SHP77 treated with DMSO at 0.1 percent for 48 hours (cell line): ENCODE results near the gene GPR31.
"Not testable (repeated sequence)": the region's sequence is repeated elsewhere in the genome, so short reads cannot be mapped to it uniquely, and the experiment has no call there.

Experiments used
- DNase-seq: peaks from one replicate; lab custom pipeline; 2025; lab: John Stamatoyannopoulos, UW

The GPR31 gene, protein sequence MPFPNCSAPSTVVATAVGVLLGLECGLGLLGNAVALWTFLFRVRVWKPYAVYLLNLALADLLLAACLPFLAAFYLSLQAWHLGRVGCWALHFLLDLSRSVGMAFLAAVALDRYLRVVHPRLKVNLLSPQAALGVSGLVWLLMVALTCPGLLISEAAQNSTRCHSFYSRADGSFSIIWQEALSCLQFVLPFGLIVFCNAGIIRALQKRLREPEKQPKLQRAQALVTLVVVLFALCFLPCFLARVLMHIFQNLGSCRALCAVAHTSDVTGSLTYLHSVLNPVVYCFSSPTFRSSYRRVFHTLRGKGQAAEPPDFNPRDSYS

DNA sequence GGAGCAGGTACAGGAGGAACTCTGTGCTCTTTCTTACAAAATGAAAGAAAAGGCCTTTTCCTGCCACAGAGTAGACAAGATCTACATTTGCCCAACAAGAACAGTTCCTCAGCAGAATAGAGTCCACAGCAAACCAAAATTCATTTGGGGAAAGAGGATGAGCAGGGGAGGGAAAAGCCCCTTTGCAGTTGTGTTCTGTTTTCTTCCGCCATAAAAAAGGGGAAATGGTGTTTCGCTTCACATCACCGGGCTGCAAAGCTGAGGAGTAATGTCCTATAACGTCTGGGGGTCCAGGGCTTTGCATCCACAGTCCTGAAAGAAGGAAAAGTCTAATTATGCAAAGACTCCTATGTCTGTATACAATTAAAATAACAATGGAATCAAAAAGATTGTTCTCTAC lies at the start of gene GPR31:
Gene GPR31 (minus strand): TSS at position 118 of the 400 bp plus-strand sequence. CDS start 149 bp downstream, outside the sequence.
- DNase-seq = no peak

DNA sequence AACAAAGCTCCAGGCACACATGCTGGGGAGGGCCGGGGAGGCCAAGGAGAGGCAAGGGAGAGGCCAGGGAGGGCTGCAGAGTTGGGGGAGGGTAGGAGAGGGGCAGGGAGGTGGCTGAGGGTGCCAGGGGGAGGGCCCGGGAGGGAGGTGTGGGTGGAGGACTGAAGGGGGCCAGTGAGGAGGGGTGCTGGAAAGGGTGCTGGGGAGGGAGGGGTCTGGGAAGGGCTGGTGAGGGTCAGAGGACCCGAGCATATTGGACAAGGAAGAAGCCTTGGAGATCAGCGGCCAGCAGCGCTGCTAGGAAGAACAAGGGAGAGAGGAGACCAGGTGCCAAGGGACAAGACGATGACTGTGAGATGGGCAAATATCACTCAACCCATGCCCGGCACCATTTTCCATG lies 49.7 kb upstream of the GPR31 start:
- DNase-seq = no peak

DNA sequence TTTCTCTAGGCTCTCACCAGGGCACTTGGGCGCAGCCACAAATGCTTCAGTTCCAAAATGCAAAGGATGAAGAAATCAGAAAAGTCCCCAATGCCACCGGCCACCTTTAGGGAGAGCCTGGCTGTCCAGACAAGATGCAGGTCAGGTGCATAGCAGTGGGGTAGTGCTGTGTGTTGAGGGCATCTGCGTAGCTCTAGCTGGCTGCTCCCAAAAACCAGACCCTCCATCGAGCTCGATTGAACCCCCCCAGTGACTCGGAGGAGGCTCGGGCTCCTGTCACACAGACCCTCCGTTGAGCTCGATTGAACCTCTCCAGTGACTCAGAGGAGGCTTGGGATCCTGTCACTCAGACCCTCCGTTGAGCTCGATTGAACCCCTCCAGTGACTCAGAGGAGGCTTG lies 47.5 kb upstream of the GPR31 start:
- DNase-seq = not testable (repeated sequence)

DNA sequence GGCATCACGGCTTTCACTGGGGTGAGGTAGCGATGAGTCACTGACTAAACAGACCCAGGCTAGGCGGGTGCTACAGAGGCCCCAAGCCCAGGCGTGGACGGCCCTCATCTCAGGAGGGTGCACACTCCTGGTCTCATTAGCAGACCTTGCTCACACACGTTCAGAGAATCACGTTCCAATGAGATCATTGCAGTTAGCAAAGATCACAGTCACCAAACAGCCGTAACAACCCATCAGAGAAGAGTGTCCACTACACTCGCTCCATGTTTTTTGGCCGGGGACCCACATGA lies 46.2 kb upstream of the GPR31 start:
- DNase-seq = not testable (repeated sequence)

DNA sequence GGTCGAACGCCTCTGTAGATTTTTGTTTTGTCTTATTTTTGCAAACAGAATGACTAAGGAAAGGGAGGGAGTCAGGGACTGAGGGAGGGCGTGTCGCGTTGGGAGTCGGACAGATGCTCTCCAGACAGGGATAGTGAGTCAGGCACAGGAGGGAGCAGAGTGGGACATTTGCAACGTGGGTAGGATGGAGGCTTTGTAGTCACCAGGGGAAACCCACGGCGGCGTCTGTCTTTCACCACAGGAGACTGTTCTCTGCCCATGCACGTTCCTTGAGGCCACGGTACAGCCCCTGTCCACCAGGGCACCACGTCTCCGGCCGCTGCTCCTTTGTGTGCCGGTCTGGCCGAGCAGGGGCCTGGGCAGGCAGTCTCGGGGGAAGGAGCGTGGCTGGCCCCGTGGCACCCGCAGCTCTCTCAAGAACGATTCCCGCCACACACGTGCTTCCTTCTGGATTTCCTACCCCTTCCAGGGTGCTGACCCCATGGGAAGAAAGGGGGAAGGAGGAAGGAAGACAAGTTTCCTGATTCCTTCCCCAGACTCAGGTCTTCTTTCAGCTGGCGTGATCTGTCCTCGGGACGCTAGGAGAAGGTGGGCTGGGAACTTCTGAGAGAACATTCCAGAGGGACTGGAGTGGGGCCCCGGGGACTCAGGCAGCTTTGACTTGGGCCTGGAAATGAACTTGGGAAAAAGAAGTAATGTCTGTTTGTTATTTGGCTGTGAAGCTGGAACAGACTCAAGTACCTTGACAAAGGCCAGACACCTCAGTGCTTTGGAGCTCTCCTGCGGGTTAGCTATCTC lies 45.7 kb upstream of the GPR31 start:
- not testable (repeated sequence) for DNase-seq

DNA sequence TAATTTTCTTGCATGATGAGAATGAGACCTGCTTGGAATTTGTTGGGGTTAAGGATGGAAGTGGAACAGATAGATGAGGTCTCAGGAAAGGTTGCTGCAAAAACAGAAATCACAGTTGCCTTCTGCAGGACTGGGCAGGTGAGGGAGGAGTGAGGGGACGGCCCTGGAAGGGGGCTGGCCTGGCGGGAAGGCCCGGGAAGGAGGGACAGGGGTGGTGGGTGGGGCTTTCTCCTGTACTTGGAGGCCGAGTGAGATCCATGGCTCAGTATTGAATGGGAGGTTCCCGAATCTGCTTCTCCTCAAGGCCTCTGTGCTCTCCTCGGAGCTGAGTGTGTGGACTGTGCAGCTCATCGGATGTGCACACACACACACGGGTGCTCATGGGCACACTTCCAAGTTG lies 44.8 kb upstream of the GPR31 start:
- not testable (repeated sequence) for DNase-seq

DNA sequence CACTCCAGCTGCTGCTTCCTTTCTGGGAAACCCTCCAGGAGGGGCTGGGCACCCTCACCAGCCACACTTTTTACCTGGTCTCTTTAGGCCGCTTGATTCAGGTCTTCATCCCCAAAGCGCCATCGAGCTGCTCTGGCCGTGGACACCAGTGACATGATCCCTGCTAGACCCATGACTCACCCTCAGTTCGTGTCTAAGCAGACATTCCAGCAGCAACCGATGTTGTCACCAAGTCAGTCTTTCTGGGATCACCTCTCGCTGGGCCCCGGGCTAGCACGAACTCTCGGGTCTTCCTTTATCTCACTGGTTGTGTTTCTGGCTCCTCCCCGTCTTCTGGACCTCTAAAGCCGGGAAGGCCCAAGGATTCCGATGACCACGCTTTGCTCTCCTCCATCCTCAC lies 43.0 kb upstream of the GPR31 start:
- no peak for DNase-seq

DNA sequence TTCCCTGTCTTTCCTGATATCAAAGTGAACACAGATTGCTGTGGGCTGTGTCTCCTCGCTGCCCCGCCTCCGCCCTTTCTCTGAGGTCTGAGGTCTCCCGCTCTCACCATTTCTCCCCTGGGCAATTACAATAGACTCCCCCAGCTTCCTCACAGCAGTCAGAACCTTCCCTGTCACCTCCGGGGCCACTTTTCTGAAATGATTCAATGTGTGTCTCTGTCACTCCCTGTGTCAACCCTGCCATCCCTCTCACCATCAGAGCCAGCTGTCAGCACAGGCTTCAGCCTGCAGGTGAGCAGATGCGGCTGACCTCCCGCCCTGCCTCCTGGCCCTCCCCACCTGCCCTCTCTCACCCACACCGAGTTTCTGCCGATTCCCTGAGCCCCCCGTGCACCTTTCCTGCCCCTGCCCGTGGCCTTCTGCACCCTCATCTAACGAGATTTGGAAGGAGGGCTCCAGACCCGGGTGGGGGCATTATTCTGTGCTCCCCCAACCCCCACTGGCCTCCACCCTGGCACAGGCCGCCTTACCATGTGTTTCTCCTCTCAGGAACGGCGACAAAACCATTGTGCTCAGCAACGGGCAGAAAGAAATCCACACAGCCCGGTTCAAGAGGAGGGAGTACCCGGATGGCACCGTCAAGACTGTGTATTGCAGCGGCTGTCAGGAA lies 38.3 kb upstream of the GPR31 start:
- not testable (repeated sequence) for DNase-seq

DNA sequence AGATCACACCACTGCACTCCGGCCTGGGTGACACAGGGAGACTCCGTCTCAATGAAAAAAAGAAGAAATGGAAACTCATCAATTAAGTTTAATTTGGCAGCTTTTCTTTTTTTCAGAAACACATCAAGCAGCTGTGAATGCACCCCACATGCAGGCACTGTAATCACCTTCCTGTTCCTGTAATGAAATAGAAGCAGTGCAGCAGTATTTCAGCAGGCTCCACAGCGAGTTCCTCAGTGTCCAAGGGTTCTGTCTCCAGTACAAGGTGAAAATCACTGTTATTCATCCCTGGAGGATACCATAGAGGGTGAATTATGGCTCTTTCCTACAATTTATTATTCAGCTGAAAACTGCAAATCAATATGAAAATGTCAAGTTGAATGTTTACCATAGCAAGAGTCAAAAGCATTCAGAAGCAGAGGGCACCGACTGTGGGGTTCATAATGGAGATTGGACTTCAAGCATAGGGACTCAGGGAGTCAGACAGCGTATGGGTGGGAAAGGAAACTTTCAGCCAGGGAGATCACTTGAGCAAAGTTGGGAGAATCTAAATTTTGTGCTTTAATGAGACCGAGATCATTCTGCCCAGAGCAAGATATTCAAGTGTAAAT lies 35.8 kb upstream of the GPR31 start:
- DNase-seq = not testable (repeated sequence)

DNA sequence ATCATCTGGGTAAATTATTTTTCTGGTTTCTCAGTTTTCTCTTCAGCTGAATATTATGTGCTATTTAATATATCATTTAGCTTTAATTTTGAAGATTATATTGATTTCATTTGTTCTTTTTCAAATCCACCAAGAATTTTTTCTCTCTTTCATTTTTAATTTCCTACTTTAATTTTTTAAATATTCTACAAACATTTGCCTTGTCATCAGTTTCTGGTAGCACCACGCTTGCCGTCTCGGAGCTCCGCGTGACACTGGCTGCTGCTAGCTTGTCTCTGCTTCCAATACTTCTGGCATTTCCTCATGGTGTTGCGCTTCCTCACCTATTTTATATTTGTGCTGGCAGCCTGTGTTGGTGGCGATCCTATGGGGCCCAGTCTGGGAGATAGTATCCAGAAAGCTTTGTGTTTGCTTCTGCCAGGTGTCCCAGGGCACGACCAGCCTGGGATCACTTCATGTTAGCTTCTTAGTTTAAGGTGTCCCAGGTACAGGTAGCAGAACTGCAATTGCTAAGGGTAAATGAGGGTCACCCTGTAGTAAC lies 33.3 kb upstream of the GPR31 start:
- DNase-seq = not testable (repeated sequence)

DNA sequence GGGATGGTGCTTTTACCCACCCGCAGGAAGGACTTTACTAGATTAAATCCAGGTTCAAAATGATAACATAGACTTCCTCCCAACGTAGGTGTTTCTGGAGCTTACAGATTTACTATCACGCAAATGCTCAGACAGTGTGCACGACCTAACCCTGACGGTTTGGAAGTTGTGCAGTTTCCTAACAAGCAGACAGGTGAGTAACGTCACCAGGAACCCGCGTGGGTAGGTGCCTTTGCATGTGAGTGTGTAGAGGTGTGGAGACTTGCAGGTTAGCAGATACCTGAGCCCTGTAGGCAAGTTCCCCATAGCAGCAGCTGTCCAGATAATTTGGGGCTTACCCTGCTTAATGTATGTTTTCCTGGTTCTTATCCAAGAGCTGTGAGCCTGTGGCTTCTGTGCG lies 29.5 kb upstream of the GPR31 start:
- DNase-seq = not testable (repeated sequence)

DNA sequence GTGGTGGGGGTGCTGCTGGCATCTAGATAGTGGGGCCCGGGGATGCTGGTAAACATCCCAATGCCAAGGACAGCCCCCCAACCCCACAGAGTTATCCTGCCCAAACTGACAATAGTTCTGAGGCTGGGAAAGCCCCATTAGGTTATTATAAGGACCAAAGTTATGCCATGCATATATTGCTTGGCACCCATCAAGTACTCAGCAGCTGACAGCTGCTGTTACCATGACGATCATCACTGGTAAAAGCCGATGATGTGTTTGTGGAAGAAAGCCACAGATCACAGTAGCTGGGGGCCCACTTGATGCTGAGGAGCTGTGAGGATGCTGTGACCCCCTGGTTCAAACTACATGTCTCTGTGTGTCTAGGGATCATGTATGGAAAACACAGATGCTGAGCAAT lies 27.3 kb upstream of the GPR31 start:
- DNase-seq = not testable (repeated sequence)

DNA sequence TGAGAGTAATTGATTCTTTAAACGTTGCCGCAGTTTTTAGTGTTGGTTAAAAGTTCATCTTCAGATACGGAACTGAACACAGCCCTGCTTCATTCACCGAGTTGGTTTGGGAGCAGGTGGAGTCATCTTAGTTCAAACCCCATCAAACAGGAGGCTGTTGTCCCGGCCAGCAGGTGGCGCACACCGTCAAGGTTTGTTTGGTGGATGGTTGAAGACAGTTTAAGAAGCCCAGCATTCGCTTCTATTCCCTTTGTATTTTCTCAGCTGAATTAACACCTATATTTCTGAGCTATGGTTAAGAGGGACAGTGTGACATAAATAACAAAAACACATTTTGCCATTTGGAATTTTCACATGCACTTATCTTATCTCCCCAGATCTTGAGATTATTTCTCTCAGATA lies 25.1 kb upstream of the GPR31 start:
- DNase-seq = not testable (repeated sequence)

DNA sequence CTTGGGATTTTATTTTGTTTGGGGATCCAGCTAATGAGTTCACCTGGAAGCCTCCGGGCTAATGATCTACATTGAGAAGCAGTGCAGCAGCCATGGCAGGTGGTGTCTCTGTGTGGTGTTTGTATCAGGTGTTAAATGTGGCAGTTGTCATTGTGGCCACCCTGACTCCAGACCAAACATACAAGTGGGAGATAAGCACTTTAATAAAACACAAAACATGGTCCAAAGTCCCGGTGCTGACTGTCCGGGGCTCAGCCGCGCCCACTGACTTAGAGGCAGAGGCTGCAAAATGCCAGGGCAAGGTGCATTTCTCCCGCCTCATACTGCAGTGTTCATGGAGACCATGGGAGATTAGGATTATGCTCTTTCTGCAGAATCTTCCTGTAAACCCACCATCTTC lies 23.6 kb upstream of the GPR31 start:
- not testable (repeated sequence) for DNase-seq

DNA sequence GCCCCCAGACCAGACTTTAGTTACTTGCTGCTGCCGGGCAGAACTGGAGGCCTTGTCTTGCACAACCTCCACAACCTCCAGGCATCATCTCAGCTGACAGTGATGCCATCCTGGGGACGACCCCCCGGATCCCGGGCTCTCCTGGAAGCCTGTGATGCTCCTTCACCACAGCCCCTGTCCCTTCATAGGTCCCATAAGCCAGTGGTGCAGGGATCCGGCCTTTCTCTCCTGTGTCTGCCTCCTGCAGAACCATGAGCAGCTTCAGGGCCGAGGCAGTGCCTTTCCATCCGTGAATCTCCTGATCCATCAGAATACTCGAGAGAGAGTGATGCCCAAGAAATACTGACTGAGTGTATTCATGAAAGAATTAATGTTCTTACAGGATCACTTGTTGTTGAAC lies 22.3 kb upstream of the GPR31 start:
- not testable (repeated sequence) for DNase-seq

DNA sequence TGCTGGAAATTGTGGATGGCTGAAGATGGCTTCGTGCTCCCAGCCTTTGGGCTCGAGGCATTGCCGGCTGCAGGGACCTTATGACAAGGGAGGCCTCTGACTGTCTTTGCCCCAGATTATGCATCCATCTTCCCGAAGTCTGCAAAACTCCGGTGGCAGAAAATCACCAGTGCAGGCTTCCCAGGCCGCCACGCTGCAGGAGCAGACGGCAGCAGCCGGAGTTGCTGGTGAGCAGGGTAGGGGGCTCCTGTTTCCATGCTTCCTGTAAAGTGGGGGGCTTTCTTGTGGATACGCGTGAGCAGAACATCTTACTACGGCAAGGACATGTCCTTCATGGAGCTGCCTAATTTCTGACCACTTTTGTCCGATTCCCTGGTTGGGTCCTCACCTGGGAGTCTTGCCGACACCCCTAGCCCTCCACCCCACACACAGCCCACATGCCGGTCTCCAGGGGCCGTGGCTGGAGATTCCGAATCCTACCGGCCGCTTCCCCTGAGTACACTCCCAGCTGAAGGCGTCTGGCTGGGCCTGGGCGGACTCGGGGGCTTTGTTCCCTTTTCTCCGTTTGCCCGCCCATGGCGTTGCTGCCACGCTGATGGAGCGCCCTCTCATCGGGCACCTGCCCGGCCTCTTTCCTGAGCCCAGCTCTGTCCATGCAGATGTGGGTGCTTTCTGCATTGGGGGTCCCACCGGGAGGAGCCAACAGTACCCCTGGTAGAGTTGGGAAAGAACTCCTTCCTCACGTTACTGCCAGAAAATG lies 21.3 kb upstream of the GPR31 start:
- not testable (repeated sequence) for DNase-seq

DNA sequence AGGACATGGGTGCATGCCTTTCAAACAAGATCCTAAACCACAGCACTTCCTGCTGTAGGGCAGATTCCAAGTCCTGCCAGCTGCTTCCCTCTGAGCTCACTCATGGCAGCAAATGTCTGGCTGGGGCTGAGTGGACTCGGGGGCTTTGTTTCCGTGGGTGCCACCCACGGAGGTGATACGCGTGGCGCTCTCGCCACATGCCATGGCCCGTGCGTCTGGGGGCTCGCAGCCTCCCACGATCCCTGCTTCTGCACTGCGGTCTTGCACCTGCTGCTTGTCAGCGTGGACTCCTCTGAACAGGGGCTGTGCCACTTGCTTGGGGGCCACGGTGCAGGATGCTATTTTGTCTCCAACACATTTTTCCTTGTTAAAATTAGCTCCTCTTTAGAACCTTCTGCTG lies 19.5 kb upstream of the GPR31 start:
- DNase-seq = not testable (repeated sequence)

DNA sequence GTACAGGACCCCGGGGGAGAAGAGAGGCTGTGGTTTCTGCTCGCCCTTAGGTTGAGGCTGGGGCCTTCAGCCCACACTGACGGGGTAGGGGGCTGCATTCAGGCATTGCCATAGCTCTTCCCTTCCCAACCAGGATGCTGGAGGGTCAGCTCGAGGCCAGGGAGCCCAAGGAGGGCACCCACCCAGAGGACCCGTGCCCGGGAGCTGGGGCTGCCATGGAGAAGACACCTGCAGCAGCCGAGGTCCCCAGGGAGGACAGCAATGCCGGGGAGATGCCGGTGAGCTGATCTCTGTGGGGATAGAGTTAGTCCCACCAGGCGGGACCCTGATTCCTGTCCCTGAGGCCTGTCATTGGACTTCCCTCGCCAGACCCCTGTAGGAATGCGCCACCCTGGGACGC lies 14.2 kb upstream of the GPR31 start:
- DNase-seq = not testable (repeated sequence)

DNA sequence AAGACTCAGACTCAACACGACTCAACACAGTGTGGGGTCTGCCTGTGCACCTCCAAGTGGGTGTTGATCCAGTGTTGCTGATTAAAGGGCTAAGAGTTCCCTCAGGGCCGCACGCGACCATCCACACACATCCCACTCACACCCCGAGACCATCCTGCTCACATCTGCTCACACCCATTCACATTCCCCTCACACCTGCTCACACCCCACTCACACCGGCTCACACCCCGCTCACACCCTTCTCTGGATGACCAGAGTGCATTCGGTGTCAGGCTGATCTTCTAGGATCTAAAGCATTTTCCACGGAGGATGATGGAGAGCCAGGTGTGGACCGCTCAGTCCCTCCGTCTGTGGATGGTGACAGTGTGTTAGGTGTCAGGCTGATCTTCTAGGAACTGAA lies 13.5 kb upstream of the GPR31 start:
- DNase-seq = not testable (repeated sequence)

DNA sequence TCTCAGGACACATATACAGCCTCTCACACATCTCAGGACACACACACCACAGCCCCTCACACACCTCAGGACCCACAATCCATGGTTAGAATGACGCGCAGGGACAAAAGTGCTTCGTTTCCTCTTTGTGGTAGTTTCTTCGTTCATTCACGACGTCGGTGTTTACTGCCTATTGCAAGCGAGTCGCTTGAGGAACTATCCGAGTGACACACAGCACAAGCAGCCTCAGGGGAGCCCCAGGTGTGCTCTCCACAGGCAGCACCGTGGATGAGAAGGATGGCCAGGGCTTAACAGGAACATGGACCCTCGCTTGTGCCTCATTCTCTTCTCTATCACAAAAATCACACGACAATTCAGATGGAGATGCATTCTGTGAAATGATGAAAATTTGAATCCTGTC lies 12.1 kb upstream of the GPR31 start:
- not testable (repeated sequence) for DNase-seq

DNA sequence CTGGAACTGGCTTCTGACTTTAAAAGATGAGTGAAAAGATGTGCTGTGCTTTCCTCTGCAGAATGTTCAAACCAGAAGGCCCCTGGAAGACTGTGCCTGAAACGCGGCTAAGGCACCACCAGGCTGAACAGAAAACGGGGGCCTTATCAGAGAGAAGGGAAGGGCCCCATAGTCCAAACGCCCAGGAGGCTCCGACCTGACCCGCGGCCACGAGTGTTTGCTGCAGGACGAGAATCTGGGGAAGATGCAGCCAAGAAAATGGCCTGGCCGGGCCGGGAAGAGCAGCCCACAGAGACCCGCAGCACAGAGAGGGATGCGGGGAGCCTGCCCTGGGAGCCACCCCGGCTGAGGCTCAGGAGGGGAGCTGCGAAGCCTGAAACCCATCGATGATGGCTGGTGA lies 10.5 kb upstream of the GPR31 start:
- DNase-seq = not testable (repeated sequence)
